ENCODE data around the gene OSBP2. TPM values are rescaled to one million over a fixed set of nuclear protein-coding genes. Genes with fewer than 3 reads are reported as not detected.

Gene OSBP2
- total and polyA plus RNA-seq, 2 of the 13 experiments (the other 11 are each of a cell fraction or from before 2014, with no cell fraction given) = 5.0 to 7.7 TPM

DNA sequence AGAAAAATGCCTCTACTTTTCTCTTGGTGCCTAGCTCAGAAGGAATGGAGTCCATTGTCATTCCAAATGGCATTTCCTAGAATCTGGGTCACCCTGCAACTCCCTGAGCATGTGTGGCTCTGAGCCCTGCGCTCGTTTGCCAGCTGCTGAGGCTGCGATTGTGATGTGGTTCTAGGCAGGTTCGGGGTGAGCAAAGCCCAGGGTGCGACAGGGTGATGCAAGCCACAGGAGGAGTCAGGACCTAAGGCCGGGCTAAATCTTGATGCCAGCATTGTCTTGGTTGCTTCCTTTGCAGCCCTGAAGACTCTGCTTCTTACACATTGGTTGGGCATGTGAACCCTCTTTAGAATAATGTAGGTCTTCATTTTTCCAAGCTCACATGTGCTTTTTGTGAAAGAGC is 142.9 kb downstream of the OSBP2 start:
- Histone ChIP-seq H3K4me2 (ENCODE audit: low read depth, low read length) (no peak overlapping the region), H3K4me1 (ENCODE audit: insufficient read depth, low read length) (no peaks in the 10 kb centered on the region), H2AFZ (ENCODE audit: low read length) (no peak overlapping the region), H3K4me3 (replicated peaks in 1 of 3; ENCODE audit: insufficient read depth in 1 of 3, low read depth in 2 of 3, low read length in 3 of 3) (no peak overlapping the region), H3K36me3 (replicated peaks in 1 of 2; ENCODE audit: control insufficient read depth in 1 of 2, insufficient read depth in 2 of 2, low read length in 2 of 2) (no peaks in the 10 kb centered on the region), H3K27ac (ENCODE audit: extremely low read length, insufficient read depth, low read length) (no peak overlapping the region), H3K79me2 (ENCODE audit: insufficient read depth, low read length) (no peaks in the 10 kb centered on the region), H4K20me1 (ENCODE audit: insufficient read depth, low read length) (no peaks in the 10 kb centered on the region), H3K9ac (ENCODE audit: insufficient read depth, low read depth, low read length) (no peak overlapping the region), H3K27me3 (ENCODE audit: control insufficient read depth in 1 of 2, insufficient read depth in 2 of 2, low read length in 2 of 2) (peaks cover 0 to 2% of the 10 kb centered on the region in 2 experiments; a peak in 1 of 5 replicates), H3K9me3 (ENCODE audit: low read length) (peaks cover 7% of the 10 kb centered on the region; the same call in 1 of the 2 replicates)
- BruUV-seq (replicated peaks) = no TSS peak
- intact Hi-C loops (cut with micrococcal nuclease; ENCODE audit: unreplicated experiment) = no loop called here
- in situ Hi-C loops (cut with HindIII; ENCODE audit: extremely low pct_ligation_motif_present, low pct_unique_long_range_greater_than_20kb) = no loop called here
- no CpG with 5 or more reads among the region's 6 CpGs for whole genome bisulfite sequencing (ENCODE audit: low lambda C conversion rate)
- no peak for ATAC-seq
- ChIA-PET POLR2A (no interaction called here), CTCF (ENCODE audit: low intra/inter-chr PET ratio, low total read pairs) (no interaction called here)
- no peak for TF ChIP-seq ZNF101 (CRISPR knock-in tag; IDR thresholded peaks at IDR 0.05; ENCODE audit: borderline replicate concordance, low read depth)
- no peak for TF ChIP-seq EEA1 (CRISPR knock-in tag; IDR thresholded peaks at IDR 0.05; ENCODE audit: borderline replicate concordance)
- TF ChIP-seq PCBP1 (IDR thresholded peaks at IDR 0.05; ENCODE audit: borderline replicate concordance, low read depth, low read length) = no peak
- no peak for TF ChIP-seq ISL2 (CRISPR knock-in tag; IDR thresholded peaks at IDR 0.05)
- no peak for TF ChIP-seq NBN (conservative IDR thresholded peaks at IDR 0.05)
- TF ChIP-seq ZNF75D (CRISPR knock-in tag; IDR thresholded peaks at IDR 0.05; ENCODE audit: borderline replicate concordance) = no peak
- no peak for TF ChIP-seq ZNF563 (CRISPR knock-in tag; IDR thresholded peaks at IDR 0.05)
- TF ChIP-seq HOXA3 (CRISPR knock-in tag; IDR thresholded peaks at IDR 0.05) = no peak
- DNase-seq (ENCODE audit: low spot score) = no peak
- no peak for FAIRE-seq

DNA sequence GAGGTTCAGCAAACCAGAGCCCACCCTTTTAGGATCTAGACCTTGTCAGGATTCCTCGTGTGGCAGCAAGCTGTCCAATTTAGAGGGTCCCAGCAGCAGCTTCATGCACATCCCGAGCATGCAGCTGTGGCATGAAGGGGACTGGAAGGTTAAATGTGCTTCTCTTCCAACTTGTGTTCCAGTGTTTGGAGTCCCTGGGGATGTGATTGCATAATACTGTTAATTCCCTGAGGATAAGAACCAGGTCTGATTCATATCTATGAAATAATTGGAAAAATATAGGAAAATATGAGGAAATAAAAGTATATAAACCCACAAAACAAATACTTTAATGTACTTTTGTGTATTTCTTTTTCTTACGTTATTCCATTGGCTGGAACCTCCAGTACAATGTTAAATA is 143.4 kb downstream of the OSBP2 start:
- H3K36me3 ChIP-seq (replicated peaks in 1 of 2; ENCODE audit: control insufficient read depth in 1 of 2, insufficient read depth in 2 of 2, low read length in 2 of 2) = no peaks in the 10 kb centered on the region
- H4K20me1 ChIP-seq (ENCODE audit: insufficient read depth, low read length) = no peaks in the 10 kb centered on the region
- BruUV-seq (replicated peaks) = no TSS peak
- peaks cover 0 to 2% of the 10 kb centered on the region in 2 experiments; a peak in 1 of 5 replicates for H3K27me3 ChIP-seq (ENCODE audit: control insufficient read depth in 1 of 2, insufficient read depth in 2 of 2, low read length in 2 of 2)
- in situ Hi-C loops (cut with HindIII; ENCODE audit: extremely low pct_ligation_motif_present, low pct_unique_long_range_greater_than_20kb) = no loop called here
- no peak overlapping the region for H3K9ac ChIP-seq (ENCODE audit: insufficient read depth, low read depth, low read length)
- no peaks in the 10 kb centered on the region for H3K79me2 ChIP-seq (ENCODE audit: insufficient read depth, low read length)
- intact Hi-C loops (cut with micrococcal nuclease; ENCODE audit: unreplicated experiment) = no loop called here
- ChIA-PET CTCF (ENCODE audit: low intra/inter-chr PET ratio, low total read pairs) (no interaction called here), POLR2A (no interaction called here)
- DNase-seq (ENCODE audit: low spot score) = no peak
- no peaks in the 10 kb centered on the region for H3K4me1 ChIP-seq (ENCODE audit: insufficient read depth, low read length)
- H3K4me3 ChIP-seq (replicated peaks in 1 of 3; ENCODE audit: insufficient read depth in 1 of 3, low read depth in 2 of 3, low read length in 3 of 3) = no peak overlapping the region
- H2AFZ ChIP-seq (ENCODE audit: low read length) = no peak overlapping the region
- 16% methylated on average over 3 of the region's 3 CpGs for WGBS (ENCODE audit: low lambda C conversion rate)
- peaks cover 7% of the 10 kb centered on the region; the same call in 1 of the 2 replicates for H3K9me3 ChIP-seq (ENCODE audit: low read length)
- ATAC-seq = no peak
- H3K4me2 ChIP-seq (ENCODE audit: low read depth, low read length) = no peak overlapping the region
- no peak overlapping the region for H3K27ac ChIP-seq (ENCODE audit: extremely low read length, insufficient read depth, low read length)
- TF ChIP-seq CEBPB (IDR thresholded peaks at IDR 0.05; ENCODE audit: borderline replicate concordance, low read depth, low read length) (peak; percentile 27; the same call in 1 of the 2 replicates), SP5 (CRISPR knock-in tag; IDR thresholded peaks at IDR 0.05; ENCODE audit: borderline replicate concordance, low read depth) (no peak)
- TF ChIP-seq, protein P1, sequence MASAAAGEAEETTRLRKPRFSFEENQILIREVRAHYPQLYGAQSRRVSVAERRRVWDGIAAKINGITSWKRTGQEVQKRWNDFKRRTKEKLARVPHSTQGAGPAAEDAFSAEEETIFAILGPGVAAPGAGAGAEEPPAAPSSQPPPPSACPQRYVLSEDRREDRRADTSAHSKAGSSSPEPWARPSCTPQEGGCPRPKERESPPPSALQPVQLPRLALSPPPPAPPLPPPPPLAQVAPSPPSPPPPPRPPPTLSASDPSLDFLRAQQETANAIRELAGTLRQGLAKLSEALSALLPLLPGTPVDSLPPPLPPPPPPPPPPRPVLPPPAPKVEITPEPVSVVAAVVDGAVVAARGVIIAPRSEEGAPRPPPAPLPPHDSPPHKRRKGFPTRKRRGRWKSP (CRISPR knock-in tag; IDR thresholded peaks at IDR 0.05) = no peak
- no peak for FAIRE-seq
